Cardiac muscle cell (in vitro differentiated cells and primary cell): ENCODE measurements around the gene CBX5. TPM values are rescaled to one million over a fixed set of nuclear protein-coding genes. Genes with fewer than 3 reads are reported as not detected.
"Not testable (repeated sequence)": the region's sequence is repeated elsewhere in the genome, so short reads cannot be mapped to it uniquely, and the experiment has no call there.

Experiments used
- DNase-seq, 2 donors: peaks; one replicate each; pipeline versions ENCODE4 v3.0.0 to v3.0.0-alpha.2; 2010 to 2017; ENCODE audit warnings: low read depth in 1 of 2, low spot score in 1 of 2
- H3K27ac ChIP-seq: fragments of 200-600 bp; sonication (generic); 2 replicates; pipeline ENCODE4 v1.5.1; 2016
- H3K27me3 ChIP-seq: fragments of 200-600 bp; sonication (generic); 2 replicates; pipeline ENCODE4 v1.6.0; 2016; ENCODE audit warnings: control low read depth
- H3K36me3 ChIP-seq: fragments of 200-600 bp; sonication (generic); 2 replicates; pipeline ENCODE4 v1.5.1; 2016; ENCODE audit warnings: control low read depth
- H3K4me1 ChIP-seq: fragments of 200-600 bp; sonication (generic); 2 replicates; pipeline ENCODE4 v1.8.1; 2017; ENCODE audit warnings: low read depth, mild to moderate bottlenecking, mixed run types
- H3K4me3 ChIP-seq: fragments of 200-600 bp; sonication (generic); 2 replicates; pipeline ENCODE4 v1.5.1; 2016; ENCODE audit warnings: mild to moderate bottlenecking
- H3K9me3 ChIP-seq: fragments of 200-600 bp; sonication (generic); 2 replicates; pipeline ENCODE4 v1.5.1; 2017; ENCODE audit warnings: low read depth, mild to moderate bottlenecking, control low read depth
- polyA plus RNA-seq: library from polyadenylated mRNA; unstranded; fragments of >200 nt; fragmentation: Nextera tagmentation; extraction: Ambion mirVana; gene quantifications from 2 replicates; pipeline ENCODE4 v1.2.1, GENCODE V29; 2016
- total RNA-seq: library from RNA; depleted of rRNA; stranded (reverse); fragments of >200 nt; gene quantifications from 2 replicates; pipeline ENCODE4 v1.2.3, GENCODE V29; 2016
- TF ChIP-seq, protein P1 (sequence below): IDR thresholded peaks from 2 replicates; pipeline ENCODE4 v1.5.1; 2012; ENCODE audit warnings: low read depth, mild to moderate bottlenecking, low read length

Gene CBX5
- 72.7 and 98.3 TPM in 2 replicates for total RNA-seq
- 49.5 and 63.9 TPM in 2 replicates for polyA plus RNA-seq

GRCh38 chr12:54279632-54280467, at the start of gene CBX5:
CBX5 (minus strand) TSS chr12:54280122; CDS start chr12:54257650, 22,472 bp downstream.
- TF ChIP-seq, protein P1, sequence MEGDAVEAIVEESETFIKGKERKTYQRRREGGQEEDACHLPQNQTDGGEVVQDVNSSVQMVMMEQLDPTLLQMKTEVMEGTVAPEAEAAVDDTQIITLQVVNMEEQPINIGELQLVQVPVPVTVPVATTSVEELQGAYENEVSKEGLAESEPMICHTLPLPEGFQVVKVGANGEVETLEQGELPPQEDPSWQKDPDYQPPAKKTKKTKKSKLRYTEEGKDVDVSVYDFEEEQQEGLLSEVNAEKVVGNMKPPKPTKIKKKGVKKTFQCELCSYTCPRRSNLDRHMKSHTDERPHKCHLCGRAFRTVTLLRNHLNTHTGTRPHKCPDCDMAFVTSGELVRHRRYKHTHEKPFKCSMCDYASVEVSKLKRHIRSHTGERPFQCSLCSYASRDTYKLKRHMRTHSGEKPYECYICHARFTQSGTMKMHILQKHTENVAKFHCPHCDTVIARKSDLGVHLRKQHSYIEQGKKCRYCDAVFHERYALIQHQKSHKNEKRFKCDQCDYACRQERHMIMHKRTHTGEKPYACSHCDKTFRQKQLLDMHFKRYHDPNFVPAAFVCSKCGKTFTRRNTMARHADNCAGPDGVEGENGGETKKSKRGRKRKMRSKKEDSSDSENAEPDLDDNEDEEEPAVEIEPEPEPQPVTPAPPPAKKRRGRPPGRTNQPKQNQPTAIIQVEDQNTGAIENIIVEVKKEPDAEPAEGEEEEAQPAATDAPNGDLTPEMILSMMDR, result no peak
- peak within 1 kb of the TSS; percentile 91 for H3K4me3 ChIP-seq
- H3K27ac ChIP-seq, result peak within 1 kb of the TSS; percentile 97
- DNase-seq, result peak; percentile 100
- H3K9me3 ChIP-seq, result no peaks in the 10 kb centered on the region
- peaks cover 37% of the 10 kb centered on the region for H3K4me1 ChIP-seq
- H3K27me3 ChIP-seq, result no peaks in the 10 kb centered on the region
- peaks cover 24% of the 10 kb centered on the region for H3K36me3 ChIP-seq

GRCh38 chr12:54328595-54329337, 48.8 kb upstream of the CBX5 start:
- H3K9me3 ChIP-seq, result no peaks in the 10 kb centered on the region
- TF ChIP-seq, protein P1, result no peak
- no peak for DNase-seq
- no peaks in the 10 kb centered on the region for H3K36me3 ChIP-seq
- no peaks in the 10 kb centered on the region for H3K27me3 ChIP-seq
- H3K27ac ChIP-seq, result peak overlapping the region; percentile 71
- H3K4me3 ChIP-seq, result no peak overlapping the region
- H3K4me1 ChIP-seq, result peaks cover 14% of the 10 kb centered on the region

DNA sequence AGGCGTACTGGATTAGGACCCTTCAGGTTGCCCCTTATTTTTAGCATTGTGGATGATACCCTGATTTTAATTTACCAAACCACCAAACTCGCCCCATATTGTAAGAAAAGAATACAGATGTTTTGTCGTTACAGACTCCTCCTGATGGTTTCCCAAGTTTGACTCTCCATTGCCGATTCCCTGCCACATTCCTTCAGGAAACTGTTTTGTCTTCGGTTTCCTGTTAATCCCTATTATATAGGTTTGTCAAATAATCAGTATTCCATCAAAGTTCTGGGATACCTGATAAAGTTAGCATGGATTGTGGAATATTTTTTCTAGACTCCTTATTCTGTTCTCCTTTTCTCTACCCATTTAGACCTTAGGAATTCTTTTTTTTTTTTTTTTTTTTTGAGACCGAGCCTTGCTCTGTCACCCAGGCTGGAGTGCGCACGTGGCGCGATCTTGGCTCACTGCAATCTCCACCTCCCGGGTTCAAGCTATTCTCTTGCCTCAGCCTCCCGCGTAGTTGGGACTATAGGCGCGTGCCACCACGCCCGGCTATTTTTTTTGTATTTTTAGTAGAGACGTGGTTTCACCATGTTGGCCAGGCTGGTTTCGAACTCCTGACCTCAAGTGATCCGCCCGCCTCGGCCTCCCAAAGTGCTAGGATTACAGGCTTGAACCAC, 45.7 kb upstream of the CBX5 start:
- peaks cover 14% of the 10 kb centered on the region for H3K4me1 ChIP-seq
- DNase-seq, result peak in 1 of 2 donors; percentile 29
- peak overlapping the region; percentile 86 for H3K27ac ChIP-seq
- H3K27me3 ChIP-seq, H3K9me3 ChIP-seq, H3K36me3 ChIP-seq: not testable (repeated sequence)
- H3K4me3 ChIP-seq, result peak overlapping the region; percentile 72

DNA sequence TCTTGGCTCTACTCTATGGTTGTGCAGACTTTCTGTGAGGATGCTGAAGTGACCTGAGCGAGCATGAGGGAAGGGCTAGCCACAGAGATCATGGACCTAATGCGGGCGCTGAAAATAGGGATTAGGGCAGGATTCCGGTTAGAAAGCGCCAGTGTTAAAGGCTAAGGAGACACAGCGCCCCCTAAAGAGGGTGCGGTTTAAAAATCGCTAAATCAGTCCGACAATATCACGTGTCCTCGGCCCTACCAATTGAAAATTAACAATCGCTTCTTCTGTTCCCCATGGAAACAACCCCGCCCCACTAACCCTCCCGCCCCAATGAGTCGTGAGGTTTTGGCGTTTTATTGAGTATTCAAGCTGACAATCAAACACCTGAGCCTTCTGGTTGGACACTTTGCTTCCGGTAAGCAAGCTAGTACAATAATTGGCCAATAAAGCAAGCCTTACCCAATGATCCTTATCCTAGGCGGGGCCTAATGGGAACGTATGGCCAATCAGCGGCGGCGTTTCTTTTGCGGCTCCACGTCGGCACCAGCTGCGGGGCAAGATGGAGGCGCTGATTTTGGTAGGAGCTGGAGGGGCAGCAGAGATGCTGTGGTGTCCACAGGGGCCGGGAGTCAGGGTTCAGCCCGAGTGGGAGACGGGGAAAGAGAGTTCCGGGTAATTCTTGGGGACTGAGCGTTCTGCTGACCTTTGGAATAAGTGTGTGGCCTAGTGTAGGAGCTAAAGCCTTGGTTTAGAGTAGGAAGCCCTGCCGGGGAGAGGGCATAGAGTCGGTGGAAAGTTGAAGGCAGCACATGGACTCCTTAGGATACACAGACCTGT, 44.9 kb upstream of the CBX5 start, which contains the start of gene COPZ1:
COPZ1 (plus strand) TSS at position 515 of the 825 bp plus-strand sequence; CDS start at position 548, 33 bp downstream.
- Histone ChIP-seq H3K9me3 (no peaks in the 10 kb centered on the region), H3K4me1 (peaks cover 9% of the 10 kb centered on the region), H3K4me3 (peak within 1 kb of the TSS; percentile 72), H3K27me3 (no peaks in the 10 kb centered on the region), H3K36me3 (no peaks in the 10 kb centered on the region), H3K27ac (peak within 1 kb of the TSS; percentile 86)
- DNase-seq, result peak; percentile 98 to 100
- TF ChIP-seq, protein P1, result peak; percentile 80

- Histone ChIP-seq H3K36me3 (no peaks in the 10 kb centered on the region), H3K4me3 (no peak overlapping the region), H3K27me3 (no peaks in the 10 kb centered on the region), H3K9me3 (no peaks in the 10 kb centered on the region), H3K4me1 (no peaks in the 10 kb centered on the region), H3K27ac (no peak overlapping the region)
- DNase-seq, result no peak
- TF ChIP-seq, protein P1, result no peak
Observed at GRCh38 chr12:54321363-54321762, 41.4 kb upstream of the CBX5 start.

GRCh38 chr12:54312309-54312708, 32.4 kb upstream of the CBX5 start:
- not testable (repeated sequence) for DNase-seq, H3K4me3 ChIP-seq, H3K36me3 ChIP-seq, H3K9me3 ChIP-seq, H3K27me3 ChIP-seq, H3K4me1 ChIP-seq, H3K27ac ChIP-seq
